ENCODE results near the gene SEMA3D.
A peak's percentile ranks its signal among the peaks of the same experiment; 100 is the strongest.

- TF ChIP-seq CTCF (IDR thresholded peaks at IDR 0.05 in 8 of 11, conservative IDR thresholded peaks at IDR 0.05 in 3 of 11) (peak; percentile 13 to 70 (median 54)), POLR2AphosphoS5 (IDR thresholded peaks at IDR 0.05) (no peak), POLR2A (IDR thresholded peaks at IDR 0.05) (no peak)
Measured at GRCh38 chr7:85041605-85042216, 145.1 kb downstream of the SEMA3D start.

Measured in spleen (tissue), 7 donors.